Activated T-helper 17 cell treated with anti-CD3 and anti-CD28 coated beads, Interleukin-2, amount 50 U/mL, for 72 hours (primary cell): ENCODE measurements around the gene TGFA. TPM values are rescaled to one million over a fixed set of nuclear protein-coding genes. Genes with fewer than 3 reads are reported as not detected.
A peak's percentile ranks its signal among the peaks of the same experiment; 100 is the strongest.

ENCODE experiments used
- ATAC-seq: fragments of 150-1000 bp; cut with Tn5 transposase; replicated peaks from 2 replicates; pipeline ENCODE4 v1.10.0; 2021; ENCODE audit warnings: mild to moderate bottlenecking, moderate library complexity
- H3K27ac Mint-ChIP-seq: one replicate; pipeline ENCODE4 v1.8.0; 2022; ENCODE audit warnings: mixed read lengths
- H3K27me3 Mint-ChIP-seq: one replicate; pipeline ENCODE4 v1.8.0; 2022; ENCODE audit warnings: mixed read lengths
- H3K36me3 Mint-ChIP-seq: one replicate; pipeline ENCODE4 v1.8.0; 2022; ENCODE audit warnings: low read depth, mild to moderate bottlenecking, mixed read lengths
- H3K4me1 Mint-ChIP-seq: one replicate; pipeline ENCODE4 v1.8.0; 2022; ENCODE audit warnings: mixed read lengths
- H3K4me3 Mint-ChIP-seq: one replicate; pipeline ENCODE4 v1.8.0; 2022; ENCODE audit warnings: mild to moderate bottlenecking, mixed read lengths
- H3K9me3 Mint-ChIP-seq: one replicate; pipeline ENCODE4 v1.8.0; 2022; ENCODE audit warnings: mixed read lengths
- total RNA-seq, 2 donors: library from RNA; stranded (reverse); gene quantifications; one replicate each; pipeline ENCODE4 v1.2.3, GENCODE V29; 2022

Gene TGFA
- total RNA-seq, 2 donors from 2014 or later, result 0.26 to 0.69 TPM

DNA sequence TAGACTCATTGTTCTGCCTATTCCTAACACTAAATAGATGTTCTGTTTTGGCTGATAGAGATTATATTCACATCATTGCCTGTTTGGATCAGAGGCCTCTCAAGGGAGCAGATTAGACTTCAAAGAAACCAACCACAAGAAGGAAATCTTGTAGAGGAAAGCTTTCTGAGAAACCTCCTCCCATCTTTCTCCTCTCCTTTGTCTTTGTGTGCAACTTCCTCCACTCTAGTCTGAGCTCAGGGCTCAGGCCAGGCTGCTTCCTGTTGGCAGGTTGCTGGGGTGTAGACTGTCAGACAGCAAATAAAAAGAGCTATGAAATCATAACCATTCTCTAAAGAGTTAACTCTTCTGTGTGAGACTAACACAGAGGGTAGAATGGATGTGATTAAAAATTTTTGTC is 113.0 kb downstream of the TGFA start:
- peaks cover 14% of the 10 kb centered on the region for H3K4me1 Mint-ChIP-seq
- no peaks in the 10 kb centered on the region for H3K27me3 Mint-ChIP-seq
- no peaks in the 10 kb centered on the region for H3K9me3 Mint-ChIP-seq
- H3K36me3 Mint-ChIP-seq, result no peaks in the 10 kb centered on the region
- H3K4me3 Mint-ChIP-seq, result peak overlapping the region; percentile 41
- H3K27ac Mint-ChIP-seq, result peak overlapping the region; percentile 83
- peak; percentile 66 for ATAC-seq

DNA sequence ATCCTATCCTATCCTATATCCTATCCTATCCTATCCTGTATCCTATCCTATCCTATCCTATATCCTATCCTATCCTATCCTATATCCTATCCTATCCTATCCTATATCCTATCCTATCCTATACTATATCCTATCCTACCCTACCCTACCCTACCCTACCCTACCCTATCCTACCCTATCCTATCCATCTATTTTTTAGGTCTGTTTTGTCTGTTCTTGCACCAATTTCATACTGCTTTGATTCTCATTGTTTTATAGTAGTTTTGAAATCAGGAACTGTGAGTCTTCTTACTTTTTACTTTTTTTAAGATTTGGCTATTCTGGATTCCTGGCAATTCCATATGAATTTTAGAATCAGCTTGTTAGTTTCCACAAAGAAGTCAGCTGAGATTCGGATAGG is 118.5 kb downstream of the TGFA start:
- ATAC-seq, result no peak
- Mint-ChIP-seq H3K27ac (no peak overlapping the region), H3K36me3 (no peaks in the 10 kb centered on the region), H3K4me3 (no peak overlapping the region), H3K4me1 (peaks cover 6% of the 10 kb centered on the region), H3K27me3 (no peaks in the 10 kb centered on the region), H3K9me3 (no peaks in the 10 kb centered on the region)

GRCh38 chr2:70433315-70433714 is 120.3 kb downstream of the TGFA start:
- H3K4me1 Mint-ChIP-seq, result no peaks in the 10 kb centered on the region
- no peak for ATAC-seq
- H3K9me3 Mint-ChIP-seq, result no peaks in the 10 kb centered on the region
- no peaks in the 10 kb centered on the region for H3K36me3 Mint-ChIP-seq
- H3K27me3 Mint-ChIP-seq, result no peaks in the 10 kb centered on the region
- no peak overlapping the region for H3K4me3 Mint-ChIP-seq
- no peak overlapping the region for H3K27ac Mint-ChIP-seq

GRCh38 chr2:70431716-70432347 is 121.8 kb downstream of the TGFA start:
- no peak for ATAC-seq
- no peaks in the 10 kb centered on the region for H3K27me3 Mint-ChIP-seq
- no peak overlapping the region for H3K4me3 Mint-ChIP-seq
- no peaks in the 10 kb centered on the region for H3K36me3 Mint-ChIP-seq
- no peaks in the 10 kb centered on the region for H3K9me3 Mint-ChIP-seq
- no peak overlapping the region for H3K27ac Mint-ChIP-seq
- H3K4me1 Mint-ChIP-seq, result no peaks in the 10 kb centered on the region

DNA sequence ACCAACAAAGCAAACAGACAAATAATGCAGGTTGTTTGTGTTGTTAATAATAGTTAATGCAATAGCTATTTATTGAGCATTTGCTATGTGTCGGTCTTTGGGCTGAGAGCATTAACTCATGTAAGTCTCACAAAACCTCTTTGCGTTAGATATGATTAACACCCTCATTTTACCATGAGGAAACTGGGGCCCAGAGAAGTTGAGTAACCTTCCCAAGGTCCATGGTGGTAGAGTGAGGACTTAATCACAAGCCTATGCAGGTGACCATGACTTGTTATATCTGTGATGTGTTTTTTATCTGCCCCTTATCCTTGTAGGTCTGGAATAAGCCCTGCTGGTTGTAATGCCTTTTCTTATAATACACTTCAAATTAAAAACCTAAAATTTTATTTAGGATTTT is 127.3 kb downstream of the TGFA start:
- ATAC-seq, result no peak
- no peaks in the 10 kb centered on the region for H3K36me3 Mint-ChIP-seq
- no peak overlapping the region for H3K4me3 Mint-ChIP-seq
- H3K4me1 Mint-ChIP-seq, result no peaks in the 10 kb centered on the region
- H3K27ac Mint-ChIP-seq, result no peak overlapping the region
- H3K27me3 Mint-ChIP-seq, result no peaks in the 10 kb centered on the region
- H3K9me3 Mint-ChIP-seq, result no peaks in the 10 kb centered on the region

GRCh38 chr2:70425682-70426301 is 127.8 kb downstream of the TGFA start:
- Mint-ChIP-seq H3K36me3 (no peaks in the 10 kb centered on the region), H3K27me3 (no peaks in the 10 kb centered on the region), H3K9me3 (no peaks in the 10 kb centered on the region), H3K4me3 (no peak overlapping the region), H3K4me1 (no peaks in the 10 kb centered on the region), H3K27ac (no peak overlapping the region)
- ATAC-seq, result no peak

- Mint-ChIP-seq H3K9me3 (no peaks in the 10 kb centered on the region), H3K27ac (no peak overlapping the region), H3K36me3 (no peaks in the 10 kb centered on the region), H3K4me3 (no peak overlapping the region), H3K27me3 (no peaks in the 10 kb centered on the region), H3K4me1 (no peaks in the 10 kb centered on the region)
- ATAC-seq, result no peak
Measured at GRCh38 chr2:70420740-70421139, 132.9 kb downstream of the TGFA start.

DNA sequence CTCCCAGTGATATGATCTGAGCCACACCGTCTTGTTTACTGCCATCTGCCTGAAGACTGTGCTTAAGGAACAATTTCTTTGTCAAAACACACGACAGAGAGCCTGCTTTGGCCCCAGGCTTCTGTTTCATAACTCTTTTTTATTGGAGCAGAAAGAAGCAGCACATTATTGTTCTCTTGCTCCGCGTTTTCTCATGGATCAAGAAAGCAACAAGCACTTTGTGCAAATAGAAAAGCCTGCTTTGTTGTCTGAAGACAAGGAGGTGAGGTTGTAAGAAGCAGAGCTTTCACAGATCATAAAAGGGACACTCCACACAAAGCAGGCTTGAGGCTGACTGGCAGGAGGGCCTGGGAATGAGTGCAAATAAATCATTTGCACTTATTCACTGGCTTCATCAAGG is 133.5 kb downstream of the TGFA start:
- Mint-ChIP-seq H3K27me3 (no peaks in the 10 kb centered on the region), H3K27ac (no peak overlapping the region), H3K9me3 (no peaks in the 10 kb centered on the region), H3K36me3 (no peaks in the 10 kb centered on the region), H3K4me3 (no peak overlapping the region), H3K4me1 (no peaks in the 10 kb centered on the region)
- no peak for ATAC-seq

- Mint-ChIP-seq H3K27me3 (no peaks in the 10 kb centered on the region), H3K27ac (no peak overlapping the region), H3K4me1 (no peaks in the 10 kb centered on the region), H3K36me3 (no peaks in the 10 kb centered on the region), H3K4me3 (no peak overlapping the region), H3K9me3 (no peaks in the 10 kb centered on the region)
- ATAC-seq, result no peak
Measured at GRCh38 chr2:70418514-70418913, 135.1 kb downstream of the TGFA start.

DNA sequence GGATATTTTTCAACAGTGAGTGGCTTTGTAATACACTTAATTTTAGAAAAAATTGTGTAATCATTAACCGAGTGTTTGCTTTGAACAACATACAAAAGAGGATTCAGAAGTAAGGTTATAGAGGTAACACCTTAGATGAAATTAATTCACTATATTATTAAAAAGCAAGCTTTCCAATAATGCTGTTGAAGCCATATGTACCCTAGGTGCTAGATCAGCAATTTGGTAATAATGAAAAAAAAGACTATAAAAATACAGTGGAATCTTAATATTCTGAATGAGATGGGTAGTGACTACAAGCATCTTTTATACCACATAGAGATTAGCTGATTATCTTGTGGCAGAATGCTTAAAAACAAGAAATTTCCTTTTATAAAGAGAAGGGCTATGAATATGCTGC is 136.6 kb downstream of the TGFA start:
- Mint-ChIP-seq H3K27ac (no peak overlapping the region), H3K36me3 (no peaks in the 10 kb centered on the region), H3K9me3 (no peaks in the 10 kb centered on the region), H3K4me3 (no peak overlapping the region), H3K27me3 (no peaks in the 10 kb centered on the region), H3K4me1 (no peaks in the 10 kb centered on the region)
- ATAC-seq, result no peak

DNA sequence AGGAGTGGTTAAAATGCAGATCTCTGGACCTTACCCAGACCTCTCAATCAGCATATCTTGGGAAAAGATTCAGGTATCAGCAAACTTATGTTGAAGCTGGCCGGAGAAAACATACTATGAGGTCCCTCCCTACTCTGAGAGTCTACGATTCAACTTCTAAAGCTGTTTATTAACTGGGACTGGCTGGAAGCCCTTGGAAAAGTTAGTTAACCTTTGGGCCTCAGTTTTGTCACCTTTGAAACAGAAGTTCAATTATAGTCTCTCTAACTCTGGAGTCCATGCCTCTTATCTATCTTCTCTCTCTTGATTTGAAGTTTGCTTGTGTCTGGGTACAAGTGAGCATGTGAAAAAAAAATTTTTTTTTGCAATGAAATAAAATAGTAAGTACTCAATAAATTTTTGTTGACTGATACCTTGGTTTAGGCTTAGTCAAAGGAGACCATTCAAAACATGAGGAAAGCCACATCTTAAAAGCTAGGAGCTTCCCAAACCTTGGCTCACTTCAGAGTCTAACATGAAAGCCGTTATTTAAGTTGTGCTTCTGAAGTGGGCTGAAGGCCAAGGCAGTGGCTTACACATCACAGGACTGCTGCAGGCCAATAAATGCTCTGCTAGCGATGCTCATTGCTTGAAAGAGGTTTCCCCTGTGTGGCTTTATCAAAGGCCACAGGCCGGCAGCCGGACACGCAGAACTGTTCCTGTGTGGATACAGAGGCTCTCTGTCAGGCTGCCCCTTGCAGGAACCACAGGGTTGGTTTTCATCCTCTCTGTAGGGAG is 141.1 kb downstream of the TGFA start:
- ATAC-seq, result no peak
- no peak overlapping the region for H3K4me3 Mint-ChIP-seq
- no peaks in the 10 kb centered on the region for H3K9me3 Mint-ChIP-seq
- H3K27me3 Mint-ChIP-seq, result no peaks in the 10 kb centered on the region
- no peaks in the 10 kb centered on the region for H3K4me1 Mint-ChIP-seq
- no peaks in the 10 kb centered on the region for H3K36me3 Mint-ChIP-seq
- H3K27ac Mint-ChIP-seq, result no peak overlapping the region

DNA sequence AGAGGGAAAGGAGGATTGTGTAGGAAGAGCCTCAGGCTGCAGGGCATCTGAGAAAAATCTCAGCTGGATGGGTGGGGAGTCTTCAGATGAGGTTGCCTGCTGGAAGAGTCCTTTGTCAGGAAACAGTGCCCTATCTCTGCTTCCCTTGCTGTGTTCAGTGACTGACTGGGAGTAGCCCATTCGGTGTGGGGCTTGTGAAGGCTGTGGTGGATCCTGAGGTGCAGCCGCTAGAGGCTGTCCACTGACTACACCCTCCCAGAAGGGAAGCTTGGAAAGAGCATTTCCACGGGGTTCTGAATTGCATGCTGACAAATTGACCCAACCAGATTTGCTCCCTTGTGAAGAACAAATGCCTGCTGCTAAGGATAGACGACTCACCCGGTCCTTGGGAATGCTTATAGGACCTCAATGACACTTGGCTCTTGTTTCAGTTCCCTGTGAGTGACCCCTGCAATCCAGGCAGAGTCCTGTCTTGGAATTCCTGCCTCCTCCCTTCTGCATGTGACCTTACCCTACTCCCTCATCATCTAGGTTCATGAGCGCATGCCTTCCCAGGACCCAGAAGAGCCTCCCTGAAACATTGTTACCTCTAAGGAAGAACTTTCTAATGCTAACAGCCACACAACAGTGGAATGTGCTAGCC is 142.0 kb downstream of the TGFA start:
- H3K4me3 Mint-ChIP-seq, result no peak overlapping the region
- H3K4me1 Mint-ChIP-seq, result no peaks in the 10 kb centered on the region
- no peaks in the 10 kb centered on the region for H3K36me3 Mint-ChIP-seq
- no peak overlapping the region for H3K27ac Mint-ChIP-seq
- no peaks in the 10 kb centered on the region for H3K9me3 Mint-ChIP-seq
- no peak for ATAC-seq
- H3K27me3 Mint-ChIP-seq, result no peaks in the 10 kb centered on the region

DNA sequence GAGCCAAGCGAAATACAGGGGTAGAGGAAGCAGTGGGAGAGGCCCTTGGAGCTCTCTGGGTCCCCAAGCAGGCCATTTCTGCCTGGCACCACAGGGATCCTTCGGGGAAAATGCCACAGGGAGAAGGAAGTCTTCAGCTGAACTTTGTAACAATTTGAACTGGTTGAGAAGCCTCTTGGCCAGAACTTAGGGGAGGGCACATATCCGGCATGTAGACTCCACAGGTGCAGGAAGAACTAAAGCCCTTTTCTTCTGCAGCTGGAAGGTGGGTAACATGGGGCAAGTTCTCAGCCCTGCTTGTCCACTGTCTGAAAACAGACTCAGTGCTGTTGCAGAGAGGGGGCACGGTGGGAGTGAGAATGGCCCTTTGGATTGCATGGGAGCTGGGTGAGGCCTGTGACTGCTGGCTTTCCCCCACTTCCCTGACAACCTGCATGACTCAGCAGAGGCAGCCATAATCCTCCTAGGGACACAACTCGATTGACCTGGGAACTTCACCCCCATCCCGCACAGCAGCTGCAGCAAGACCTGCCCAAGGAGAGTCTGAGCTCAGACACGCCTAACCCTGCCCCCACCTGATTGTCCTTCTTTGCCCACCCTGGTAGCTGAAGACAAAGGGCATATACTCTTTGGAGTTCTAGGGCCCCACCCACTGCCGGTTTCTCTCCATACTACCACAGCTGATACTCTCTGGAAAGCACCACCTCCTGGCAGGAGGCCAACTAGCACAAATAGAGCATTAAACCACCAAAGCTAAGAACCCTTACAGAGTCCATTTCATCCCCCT is 150.2 kb downstream of the TGFA start:
- ATAC-seq, result no peak
- Mint-ChIP-seq H3K36me3 (no peaks in the 10 kb centered on the region), H3K27ac (no peak overlapping the region), H3K4me3 (no peak overlapping the region), H3K27me3 (peaks cover 15% of the 10 kb centered on the region), H3K9me3 (no peaks in the 10 kb centered on the region), H3K4me1 (peaks cover 2% of the 10 kb centered on the region)

DNA sequence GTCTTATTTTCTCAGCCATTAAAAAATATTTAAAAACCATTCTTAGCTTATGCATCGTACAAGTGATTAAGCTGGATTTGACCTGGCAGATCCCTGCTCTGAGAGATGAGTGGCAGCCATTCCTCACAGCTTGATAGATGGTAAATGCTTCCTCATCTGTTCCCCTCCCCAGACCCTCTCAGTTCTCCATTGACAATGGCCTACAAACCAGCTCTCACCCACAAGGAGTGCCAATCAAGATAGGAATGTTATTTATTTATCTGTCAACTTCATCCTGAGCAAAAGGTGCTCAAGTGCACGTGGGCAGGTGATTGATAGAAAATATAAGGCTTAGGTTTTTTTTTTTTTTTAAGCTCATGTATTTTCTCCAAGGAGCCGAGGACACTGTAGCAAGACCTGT is 153.1 kb downstream of the TGFA start:
- Mint-ChIP-seq H3K27me3 (peaks cover 22% of the 10 kb centered on the region), H3K4me3 (no peak overlapping the region), H3K4me1 (peaks cover 5% of the 10 kb centered on the region), H3K36me3 (no peaks in the 10 kb centered on the region), H3K27ac (no peak overlapping the region), H3K9me3 (no peaks in the 10 kb centered on the region)
- ATAC-seq, result no peak
